Measurements from ENCODE around the gene EEPD1.

- TF ChIP-seq CTCF (IDR thresholded peaks at IDR 0.05) (no peak), CEBPB (IDR thresholded peaks at IDR 0.05) (no peak), SREBF2 (IDR thresholded peaks at IDR 0.05) (no peak)
Observed at GRCh38 chr7:36284456-36285090, 131.5 kb downstream of the EEPD1 start.
